GM21786 (cell line): ENCODE measurements around the gene PRM2.
"Not testable (repeated sequence)": the region's sequence is repeated elsewhere in the genome, so short reads cannot be mapped to it uniquely, and the experiment has no call there.

Source experiments
- ATAC-seq: cut with Tn5 transposase; IDR thresholded peaks from one replicate; pipeline ENCODE4 v1.9.1; 2021; ENCODE audit not compliant: unreplicated experiment

The PRM2 gene

GRCh38 chr16:11290102-11290893 is 14.0 kb upstream of the PRM2 start:
- ATAC-seq, result no peak

DNA sequence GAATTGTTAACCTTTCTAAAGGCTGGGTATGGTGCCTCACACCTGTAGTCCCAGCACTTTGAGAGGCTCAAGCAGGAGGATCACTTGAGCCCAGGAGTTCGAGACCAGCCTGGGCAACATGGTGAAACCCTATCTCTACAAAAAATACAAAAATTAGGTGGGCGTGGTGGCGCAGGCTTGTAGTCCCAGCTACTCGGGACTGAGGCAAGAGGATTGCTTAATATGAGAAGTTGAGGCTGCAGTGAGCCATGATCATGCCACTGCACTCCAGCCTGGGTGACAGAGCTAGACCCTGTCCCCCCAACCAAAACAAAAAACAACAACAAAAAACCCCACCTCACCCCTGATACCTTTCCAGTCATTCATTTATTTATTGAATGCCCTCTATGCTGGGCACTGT is 13.4 kb upstream of the PRM2 start:
- ATAC-seq, result not testable (repeated sequence)

DNA sequence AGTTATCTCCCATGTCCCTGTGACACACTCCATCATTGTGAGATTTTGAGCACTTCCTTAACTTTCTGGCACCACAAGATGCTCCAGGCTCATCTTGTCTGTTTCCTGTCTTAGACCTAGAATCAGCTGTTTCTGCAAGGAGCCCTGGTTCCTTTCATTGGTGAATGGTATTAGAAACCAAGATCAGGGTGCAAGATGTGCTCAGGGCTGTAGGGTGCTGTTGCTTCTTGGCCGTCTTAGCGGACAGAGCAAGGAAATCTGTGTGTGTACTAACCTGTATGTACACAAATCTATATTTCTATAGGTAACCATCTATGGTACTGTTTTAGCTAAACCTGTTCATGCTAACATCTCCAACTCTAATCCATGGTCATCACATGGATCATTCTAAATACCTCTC is 12.9 kb upstream of the PRM2 start:
- ATAC-seq, result no peak

DNA sequence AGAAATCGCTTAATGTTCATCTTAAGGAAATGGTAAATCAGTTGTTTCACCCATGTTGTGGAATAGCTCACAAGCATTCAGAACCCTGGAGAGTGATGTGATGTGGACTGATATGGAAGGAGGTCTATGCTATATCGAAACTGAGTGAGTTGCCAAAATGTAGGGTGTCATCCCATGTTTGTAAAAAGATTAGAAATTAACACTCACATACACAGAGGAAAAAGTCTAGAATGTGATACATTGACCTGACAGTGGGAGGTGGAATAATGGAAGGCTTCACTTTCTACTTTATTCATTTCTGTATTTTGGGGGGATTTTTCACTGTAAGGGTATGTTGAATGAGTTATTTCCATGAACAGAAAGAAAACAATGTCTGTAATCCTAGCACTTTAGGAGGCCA is 9.6 kb upstream of the PRM2 start:
- no peak for ATAC-seq

GRCh38 chr16:11283820-11284248 is 7.6 kb upstream of the PRM2 start:
- ATAC-seq, result no peak

DNA sequence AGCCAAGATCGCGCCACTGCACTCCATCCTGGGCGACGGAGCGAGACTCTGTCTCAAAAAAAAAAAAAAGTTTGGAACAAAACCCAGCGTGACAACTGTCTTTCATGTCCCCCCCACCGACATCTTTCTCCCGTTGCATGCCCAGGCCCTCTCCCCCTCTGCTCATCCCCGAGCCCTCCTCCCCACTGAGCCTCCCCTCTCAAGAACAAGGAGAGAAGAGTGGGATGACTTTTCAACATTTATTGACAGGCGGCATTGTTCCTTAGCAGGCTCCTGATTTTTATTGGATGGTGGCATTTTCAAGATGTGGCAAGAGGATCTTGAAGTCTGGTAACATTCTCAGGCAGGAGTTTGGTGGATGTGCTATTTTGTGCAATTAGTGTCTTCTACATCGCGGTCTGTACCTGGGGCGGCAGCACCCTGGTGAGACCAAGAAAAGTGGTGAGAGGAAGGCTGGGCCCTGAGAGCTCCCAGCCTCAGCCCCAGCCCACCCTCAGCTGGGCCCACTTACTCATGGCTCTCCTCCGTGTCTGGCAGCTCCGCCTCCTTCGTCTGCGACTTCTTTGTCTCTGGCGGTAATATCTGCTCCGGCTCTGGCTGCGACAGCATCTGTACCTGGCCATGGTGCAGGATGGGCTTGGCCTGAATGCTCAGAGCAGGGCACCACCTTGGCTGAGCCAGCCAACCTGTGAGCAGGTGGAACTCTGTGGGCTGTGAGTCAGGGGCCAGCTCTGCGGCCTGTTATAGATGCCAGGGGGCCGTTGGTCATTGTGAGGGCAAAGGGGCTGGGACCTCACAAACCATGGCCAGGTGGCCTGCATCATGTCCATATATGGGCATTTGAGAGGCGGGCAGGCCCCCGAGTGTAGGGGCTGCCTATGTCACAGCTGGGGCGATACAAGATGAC is 4.6 kb upstream of the PRM2 start, which contains the start of gene PRM1:
Gene PRM1, minus strand, starts transcription at position 715 of the 907 bp plus-strand sequence. Its CDS starts 92 bp downstream, at position 623.
- no peak for ATAC-seq

DNA sequence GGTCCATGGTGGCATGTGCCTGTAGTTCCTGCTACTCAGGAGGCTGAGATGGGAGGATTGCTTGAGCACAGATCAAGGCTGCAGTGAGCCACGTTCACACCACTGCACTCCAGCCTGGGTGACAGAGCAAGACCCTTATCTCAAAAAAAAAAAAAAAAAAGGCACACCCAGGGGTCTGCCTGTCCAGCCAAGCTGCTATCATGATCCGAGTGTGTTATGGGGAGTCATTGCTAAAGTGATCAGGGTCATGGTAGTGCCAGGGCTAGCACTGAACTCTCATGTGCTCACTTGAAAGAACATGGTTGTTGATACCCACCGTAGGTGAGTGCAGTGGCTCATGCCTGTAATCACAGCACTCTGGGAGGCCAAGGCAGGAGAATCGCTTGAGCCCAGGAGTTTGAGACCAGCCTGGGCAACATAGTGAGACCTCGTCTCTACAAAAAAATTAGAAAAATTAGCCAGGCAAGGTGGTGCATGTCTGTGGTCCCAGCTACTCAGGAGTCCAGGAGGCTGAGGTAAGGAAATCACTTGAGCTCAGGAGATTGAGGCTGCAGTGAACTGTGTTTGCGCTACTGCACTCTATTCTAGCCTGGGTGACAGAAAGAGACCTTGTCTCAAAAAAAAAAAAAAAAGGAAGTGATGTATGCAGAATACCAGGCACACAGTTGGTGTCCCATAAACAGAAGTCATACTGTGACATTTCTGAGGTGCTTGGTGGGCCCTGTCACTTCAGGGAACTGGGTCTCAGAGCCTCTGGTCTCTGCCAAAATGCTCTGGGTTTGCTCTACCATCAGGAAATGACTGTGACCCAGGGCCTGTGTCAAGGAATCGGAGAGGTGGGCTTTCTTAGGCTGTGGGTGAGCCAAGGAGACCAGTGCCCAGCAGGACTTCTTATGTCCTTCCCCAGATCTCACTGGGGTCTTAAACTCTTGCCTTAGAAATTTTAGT is 2.7 kb upstream of the PRM2 start:
- ATAC-seq, result no peak

GRCh38 chr16:11277607-11278337 is 1.5 kb upstream of the PRM2 start:
- no peak for ATAC-seq

- ATAC-seq, result no peak
Measured at GRCh38 chr16:11276896-11277593, 765 bp upstream of the PRM2 start.

DNA sequence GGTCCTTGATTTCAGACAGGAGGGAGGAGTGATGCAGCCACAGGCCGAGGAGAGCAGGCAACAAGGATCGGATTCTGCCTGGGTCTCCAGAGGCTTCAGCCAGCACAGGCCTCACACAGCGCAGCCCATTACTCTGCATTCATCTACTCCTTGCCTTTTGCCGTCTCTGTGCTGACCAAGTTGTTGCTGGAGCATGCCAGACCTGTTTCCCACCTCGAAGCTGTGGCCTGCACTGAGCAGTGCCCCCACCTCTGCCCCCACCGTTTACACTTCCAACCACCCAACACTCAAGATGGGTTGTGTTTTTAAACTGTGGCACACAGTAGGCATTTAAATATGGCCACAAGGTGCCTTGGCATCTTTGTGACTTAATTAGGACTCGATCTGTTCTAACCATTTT is 1.3 kb downstream of the PRM2 start:
- ATAC-seq, result no peak

- no peak for ATAC-seq
Measured at GRCh38 chr16:11273721-11274324, 2.5 kb downstream of the PRM2 start.

GRCh38 chr16:11272921-11273720 is 3.2 kb downstream of the PRM2 start, which contains the start of gene PRM3:
Gene PRM3, minus strand, starts transcription at chr16:11273629. Its CDS starts 34 bp downstream, at chr16:11273595.
- ATAC-seq, result no peak

DNA sequence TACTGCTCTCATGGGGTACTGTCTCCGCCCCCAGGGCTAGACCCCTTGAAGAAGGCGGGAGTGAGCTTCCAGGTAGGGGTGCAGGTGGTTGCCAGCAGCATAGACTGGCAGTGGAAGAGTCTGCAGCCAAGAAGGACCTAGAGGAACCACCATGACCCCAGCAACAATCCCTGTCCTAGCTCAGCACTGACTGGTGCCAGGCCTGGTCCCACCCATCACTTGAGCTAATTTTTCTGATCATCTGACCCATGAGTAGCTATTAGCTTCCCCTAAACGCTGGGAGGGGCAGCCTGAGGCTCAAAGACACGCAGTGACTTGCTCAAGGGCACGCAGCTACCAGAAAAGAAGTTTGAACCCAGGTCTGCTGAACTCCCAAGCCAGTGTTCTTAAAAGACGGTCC is 3.8 kb downstream of the PRM2 start:
- ATAC-seq, result no peak

GRCh38 chr16:11271610-11272009 is 4.7 kb downstream of the PRM2 start:
- no peak for ATAC-seq

DNA sequence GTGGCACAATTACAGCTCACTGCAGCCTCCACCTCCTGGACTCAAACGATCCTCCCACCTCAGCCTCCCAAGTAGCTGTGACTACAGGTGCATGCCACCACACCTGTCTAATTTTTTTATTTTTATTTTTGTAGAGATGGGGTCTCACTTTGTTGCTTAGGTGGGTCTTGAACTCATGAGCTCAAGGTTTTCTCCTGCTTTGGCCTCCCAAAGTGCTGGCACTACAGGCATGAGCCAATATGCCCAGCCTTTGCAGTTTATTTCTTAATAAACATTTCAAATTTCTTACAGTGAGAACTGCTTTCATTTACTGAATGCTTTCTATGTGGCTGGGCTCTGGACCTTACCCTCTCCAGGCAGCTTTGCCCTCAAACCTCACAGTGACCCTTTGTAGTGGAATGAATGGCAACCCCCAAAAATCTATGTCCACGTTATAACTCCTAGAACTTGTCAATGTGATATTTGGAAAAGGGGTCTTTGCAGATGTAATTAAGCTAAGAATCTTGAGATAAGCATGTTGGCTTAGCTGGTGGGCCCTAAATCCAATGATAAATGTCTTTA is 5.6 kb downstream of the PRM2 start:
- ATAC-seq, result no peak

- no peak for ATAC-seq
Measured at GRCh38 chr16:11268921-11269375, 7.3 kb downstream of the PRM2 start, which contains the start of gene TNP2. Gene TNP2, minus strand, starts transcription at chr16:11269325. Its CDS starts 63 bp downstream, at chr16:11269262.

DNA sequence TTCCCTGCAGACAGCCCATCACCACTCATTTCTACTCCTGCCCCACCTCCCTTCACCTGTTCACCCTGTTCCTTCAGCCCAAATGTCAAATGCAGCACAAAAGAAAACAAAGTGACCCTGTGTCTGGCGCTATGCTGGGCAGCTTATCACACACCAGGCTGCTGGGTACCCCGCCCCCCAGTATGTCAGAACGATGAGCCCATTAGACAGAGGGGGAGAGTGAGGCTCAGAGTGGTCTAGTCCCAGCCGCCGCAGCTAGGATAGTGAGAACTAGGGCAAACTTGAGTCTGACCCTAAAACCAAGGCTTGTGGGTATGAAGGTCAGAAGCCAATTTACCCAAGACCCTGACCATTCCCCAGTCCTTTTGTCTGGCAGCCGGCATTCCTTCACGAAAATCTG is 11.2 kb downstream of the PRM2 start:
- ATAC-seq, result no peak
